Activated CD8-positive, alpha-beta T cell treated with anti-CD3 and anti-CD28 coated beads for 36 hours (primary cell): ENCODE measurements around the gene LGALS8. TPM values are rescaled to one million over a fixed set of nuclear protein-coding genes. Genes with fewer than 3 reads are reported as not detected.

ENCODE experiments used
- ATAC-seq: fragments of 200-7000 bp; cut with Tn5 transposase; one replicate; pipeline ENCODE4 v1.10.0; 2021; ENCODE audit warnings: mild to moderate bottlenecking, moderate library complexity
- CTCF ChIA-PET: fragments of 350-600 bp; sonication (Branson Sonifier 250); formaldehyde crosslinking; loops from one replicate; lab custom pipeline; 2021; ENCODE audit warnings: antibody characterized with exemption; lab: Charles Lee
- POLR2A ChIA-PET: fragments of 350-600 bp; sonication (Branson Sonifier 250); formaldehyde crosslinking; loops from one replicate; lab custom pipeline; 2021; ENCODE audit warnings: antibody characterized with exemption; lab: Charles Lee
- DNase-seq: peaks from one replicate; pipeline ENCODE4 v3.0.0-alpha.2; 2020
- H3K27ac Mint-ChIP-seq: one replicate; pipeline ENCODE4 v1.8.0; 2021; ENCODE audit warnings: mild to moderate bottlenecking, mixed read lengths
- H3K27me3 Mint-ChIP-seq: one replicate; pipeline ENCODE4 v1.8.0; 2021; ENCODE audit warnings: mixed read lengths
- H3K36me3 Mint-ChIP-seq: one replicate; pipeline ENCODE4 v1.8.0; 2021; ENCODE audit warnings: low read depth, mixed read lengths
- H3K4me1 Mint-ChIP-seq: one replicate; pipeline ENCODE4 v1.8.0; 2021; ENCODE audit warnings: low read depth, mixed read lengths
- H3K4me3 Mint-ChIP-seq: one replicate; pipeline ENCODE4 v1.8.0; 2021; ENCODE audit warnings: mild to moderate bottlenecking, moderate library complexity, mixed read lengths
- H3K9me3 Mint-ChIP-seq: one replicate; pipeline ENCODE4 v1.8.0; 2021; ENCODE audit warnings: mixed read lengths
- intact Hi-C: fragments of 100-400 bp; cut with micrococcal nuclease; formaldehyde crosslinking; loops from one replicate; pipeline ENCODE4 v1.10.0; 2022
- total RNA-seq, 2 experiments: library from RNA; stranded (reverse); gene quantifications; one replicate each; pipeline ENCODE4 v1.2.3, GENCODE V29; 2021
- TF ChIP-seq, protein P1 (sequence below): fragments of 200-600 bp; IDR thresholded peaks from one replicate; pipeline ENCODE4 v1.8.0; 2022; ENCODE audit warnings: antibody characterized with exemption, mild to moderate bottlenecking

LGALS8 gene
- total RNA-seq, 2 experiments from 2014 or later = 87.3 to 89.3 TPM

DNA sequence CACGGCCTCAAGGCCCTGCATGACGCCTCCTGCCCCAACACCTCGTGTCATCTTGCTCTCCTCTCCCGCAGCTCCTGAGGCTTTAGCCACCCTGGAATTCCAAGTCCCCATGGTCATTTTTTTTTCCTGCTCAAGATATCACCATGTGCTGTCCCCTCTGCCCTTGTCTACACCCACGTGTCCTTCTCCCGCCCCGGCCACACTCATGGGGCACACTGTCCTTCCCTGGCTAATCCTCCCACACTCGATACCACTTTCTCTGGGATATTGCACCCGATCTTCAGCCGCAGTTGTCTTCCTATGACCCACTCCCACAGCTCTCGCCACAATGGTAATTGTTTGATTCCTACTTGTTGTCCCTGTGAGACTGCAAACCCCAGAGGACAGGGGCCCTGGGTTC, 29.7 kb upstream of the LGALS8 start:
- POLR2A ChIA-PET = no interaction called here
- CTCF ChIA-PET = no interaction called here
- H3K4me3 Mint-ChIP-seq = no peak overlapping the region
- no peak for ATAC-seq
- no peaks in the 10 kb centered on the region for H3K9me3 Mint-ChIP-seq
- intact Hi-C loops = no loop called here
- DNase-seq = no peak
- no peaks in the 10 kb centered on the region for H3K36me3 Mint-ChIP-seq
- peaks cover 2% of the 10 kb centered on the region for H3K4me1 Mint-ChIP-seq
- TF ChIP-seq, protein P1, sequence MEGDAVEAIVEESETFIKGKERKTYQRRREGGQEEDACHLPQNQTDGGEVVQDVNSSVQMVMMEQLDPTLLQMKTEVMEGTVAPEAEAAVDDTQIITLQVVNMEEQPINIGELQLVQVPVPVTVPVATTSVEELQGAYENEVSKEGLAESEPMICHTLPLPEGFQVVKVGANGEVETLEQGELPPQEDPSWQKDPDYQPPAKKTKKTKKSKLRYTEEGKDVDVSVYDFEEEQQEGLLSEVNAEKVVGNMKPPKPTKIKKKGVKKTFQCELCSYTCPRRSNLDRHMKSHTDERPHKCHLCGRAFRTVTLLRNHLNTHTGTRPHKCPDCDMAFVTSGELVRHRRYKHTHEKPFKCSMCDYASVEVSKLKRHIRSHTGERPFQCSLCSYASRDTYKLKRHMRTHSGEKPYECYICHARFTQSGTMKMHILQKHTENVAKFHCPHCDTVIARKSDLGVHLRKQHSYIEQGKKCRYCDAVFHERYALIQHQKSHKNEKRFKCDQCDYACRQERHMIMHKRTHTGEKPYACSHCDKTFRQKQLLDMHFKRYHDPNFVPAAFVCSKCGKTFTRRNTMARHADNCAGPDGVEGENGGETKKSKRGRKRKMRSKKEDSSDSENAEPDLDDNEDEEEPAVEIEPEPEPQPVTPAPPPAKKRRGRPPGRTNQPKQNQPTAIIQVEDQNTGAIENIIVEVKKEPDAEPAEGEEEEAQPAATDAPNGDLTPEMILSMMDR = no peak
- H3K27ac Mint-ChIP-seq = no peak overlapping the region
- peaks cover 33% of the 10 kb centered on the region for H3K27me3 Mint-ChIP-seq

DNA sequence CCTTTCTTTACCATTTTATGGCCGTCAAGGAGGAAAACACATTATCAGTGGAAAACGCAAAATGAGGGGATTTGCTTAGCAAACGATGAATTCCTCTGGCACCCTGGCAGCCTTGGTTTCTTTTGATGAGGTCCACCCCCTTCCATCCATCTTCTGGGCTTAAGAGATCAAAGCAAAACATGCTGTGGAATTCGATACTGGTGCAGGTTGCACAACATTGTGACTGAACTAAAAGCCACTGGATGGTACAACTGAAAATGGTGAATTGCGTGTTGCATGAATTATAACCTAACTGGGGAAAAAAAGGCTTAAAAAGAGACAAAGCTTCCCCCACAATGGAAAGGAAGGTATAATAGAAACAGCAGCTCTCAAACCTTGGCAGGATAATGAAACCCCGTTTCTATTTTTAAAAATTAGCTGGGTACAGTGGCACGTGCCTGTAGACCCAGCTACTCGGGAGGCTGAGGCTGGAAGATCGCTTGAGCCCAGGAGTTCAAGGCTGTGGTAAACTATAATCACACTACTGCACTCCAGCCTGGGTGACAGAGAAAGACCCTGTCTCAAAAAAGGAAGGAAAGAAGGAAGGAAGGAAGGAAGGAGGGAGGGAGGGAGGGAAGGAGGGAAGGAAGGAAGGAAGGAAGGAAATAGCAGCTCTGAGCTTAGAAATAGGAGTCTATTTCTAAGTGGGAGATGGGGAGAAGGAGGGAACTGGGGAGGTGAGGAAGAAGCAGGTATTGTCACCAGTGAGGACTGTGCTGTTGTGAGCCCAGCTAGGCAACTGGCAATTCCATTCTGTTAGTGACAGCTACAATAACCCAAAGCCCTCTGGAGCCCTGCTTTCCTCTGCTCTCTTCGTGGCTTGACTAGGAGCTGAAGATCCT, 29.0 kb upstream of the LGALS8 start:
- Mint-ChIP-seq H3K36me3 (no peaks in the 10 kb centered on the region), H3K9me3 (no peaks in the 10 kb centered on the region), H3K4me3 (no peak overlapping the region), H3K4me1 (peaks cover 2% of the 10 kb centered on the region), H3K27ac (no peak overlapping the region), H3K27me3 (peaks cover 30% of the 10 kb centered on the region)
- intact Hi-C loops = no loop called here
- DNase-seq (no peak), ATAC-seq (no peak)
- TF ChIP-seq, protein P1 = no peak
- ChIA-PET CTCF (interaction anchor here (1.7 kb wide), 1 partner anchor 386 kb away, joined by 5 read pairs; no protein-coding TSS in a partner anchor), POLR2A (no interaction called here)

DNA sequence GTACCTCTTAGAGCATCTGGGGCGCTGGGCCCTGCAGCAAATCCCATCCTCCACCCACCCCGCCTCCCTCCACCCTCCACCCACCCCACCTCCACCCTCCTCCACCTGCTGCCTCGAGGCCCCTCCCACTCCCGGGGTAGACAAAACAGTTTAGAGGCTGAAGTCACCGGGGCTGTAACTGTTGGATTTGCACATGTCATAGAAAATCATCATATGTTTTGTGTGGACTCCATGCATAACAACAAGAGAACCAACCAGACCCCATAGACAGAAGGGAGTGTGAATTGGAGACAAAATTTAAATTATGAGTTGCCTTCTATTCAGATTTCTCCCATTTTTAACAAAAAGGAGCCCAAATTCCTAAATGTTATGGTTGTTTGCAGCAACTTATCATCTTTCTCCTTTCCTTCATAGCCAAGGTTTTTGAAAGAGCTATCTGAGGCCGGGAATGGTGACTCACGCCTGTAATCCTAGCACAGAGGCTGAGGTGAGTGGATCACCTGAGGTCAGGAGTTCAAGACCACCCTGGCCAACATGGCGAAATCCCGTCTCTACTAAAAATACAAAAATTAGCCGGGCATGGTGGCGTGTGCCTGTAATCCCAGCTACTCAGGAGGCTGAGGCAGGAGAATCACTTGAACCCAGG, 28.2 kb upstream of the LGALS8 start:
- H3K4me1 Mint-ChIP-seq = peaks cover 2% of the 10 kb centered on the region
- no peaks in the 10 kb centered on the region for H3K36me3 Mint-ChIP-seq
- no peak overlapping the region for H3K4me3 Mint-ChIP-seq
- POLR2A ChIA-PET = no interaction called here
- H3K27me3 Mint-ChIP-seq = peaks cover 29% of the 10 kb centered on the region
- intact Hi-C loops = no loop called here
- H3K9me3 Mint-ChIP-seq = no peaks in the 10 kb centered on the region
- no peak overlapping the region for H3K27ac Mint-ChIP-seq
- DNase-seq (no peak), ATAC-seq (no peak)
- CTCF ChIA-PET = interaction anchor here (1.2 to 1.7 kb wide), 2 partner anchors 11 to 387 kb away, joined by 3 to 5 read pairs; no protein-coding TSS in a partner anchor
- TF ChIP-seq, protein P1 = no peak

DNA sequence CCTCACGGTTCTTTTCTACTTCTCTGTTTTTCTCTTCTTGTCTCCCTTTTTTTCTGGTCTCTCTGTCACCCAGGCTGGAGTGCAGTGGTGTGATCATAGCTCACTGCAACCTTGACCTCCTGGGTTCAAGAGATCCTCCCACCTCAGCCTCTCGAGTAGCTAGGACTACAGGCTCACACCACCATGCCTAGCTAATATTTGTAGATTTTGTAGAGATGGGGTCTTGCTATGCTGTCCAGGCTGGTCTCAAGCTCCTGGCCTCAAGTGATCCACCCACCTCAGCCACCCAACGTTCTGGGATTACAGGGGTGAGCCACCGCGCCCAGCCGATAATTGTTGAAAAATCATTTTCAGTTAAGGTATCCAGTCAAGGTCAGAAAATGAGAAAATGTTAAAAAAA, 25.9 kb upstream of the LGALS8 start:
- ChIA-PET POLR2A (no interaction called here), CTCF (no interaction called here)
- TF ChIP-seq, protein P1 = no peak
- no peak for ATAC-seq
- peaks cover 14% of the 10 kb centered on the region for H3K27me3 Mint-ChIP-seq
- DNase-seq = no peak
- no peak overlapping the region for H3K4me3 Mint-ChIP-seq
- H3K9me3 Mint-ChIP-seq = no peaks in the 10 kb centered on the region
- H3K27ac Mint-ChIP-seq = no peak overlapping the region
- no peaks in the 10 kb centered on the region for H3K36me3 Mint-ChIP-seq
- intact Hi-C loops = no loop called here
- H3K4me1 Mint-ChIP-seq = peaks cover 5% of the 10 kb centered on the region

DNA sequence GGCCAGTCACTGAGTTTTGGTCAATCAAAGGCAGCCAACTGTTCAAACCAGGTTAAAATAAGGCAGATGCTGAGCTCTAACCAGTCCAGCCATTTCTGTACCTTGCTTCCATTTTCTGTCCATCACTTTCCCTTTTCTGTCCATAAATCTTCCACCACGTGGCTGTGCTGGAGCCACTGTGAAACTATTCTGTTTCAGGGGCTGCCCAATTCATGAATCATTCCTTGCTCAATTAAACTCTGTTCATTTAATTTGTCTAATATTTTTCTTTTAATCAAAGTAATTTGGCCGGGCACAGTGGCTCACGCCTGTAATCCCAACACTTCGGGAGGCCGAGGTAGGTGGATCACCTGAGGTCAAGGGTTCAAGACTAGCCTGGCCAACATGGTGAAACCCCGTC, 22.7 kb upstream of the LGALS8 start:
- DNase-seq = no peak
- Mint-ChIP-seq H3K27me3 (peaks cover 4% of the 10 kb centered on the region), H3K4me3 (no peak overlapping the region), H3K27ac (no peak overlapping the region), H3K4me1 (peaks cover 9% of the 10 kb centered on the region), H3K9me3 (no peaks in the 10 kb centered on the region), H3K36me3 (no peaks in the 10 kb centered on the region)
- no peak for ATAC-seq
- POLR2A ChIA-PET = no interaction called here
- TF ChIP-seq, protein P1 = no peak
- intact Hi-C loops = no loop called here
- CTCF ChIA-PET = interaction anchor here (1.5 kb wide), 1 partner anchor 10 kb away, joined by 6 read pairs; no protein-coding TSS in a partner anchor
